Stimulated activated naive CD4-positive, alpha-beta T cell treated with Interleukin-2 at 50 U/mL for 16 hours (primary cell): ENCODE data around the gene SPHK1.
"Not testable (repeated sequence)": the region's sequence is repeated elsewhere in the genome, so short reads cannot be mapped to it uniquely, and the experiment has no call there.

ENCODE experiments used
- DNase-seq: peaks from one replicate; lab custom pipeline; 2025; lab: John Stamatoyannopoulos, UW

SPHK1 gene

DNA sequence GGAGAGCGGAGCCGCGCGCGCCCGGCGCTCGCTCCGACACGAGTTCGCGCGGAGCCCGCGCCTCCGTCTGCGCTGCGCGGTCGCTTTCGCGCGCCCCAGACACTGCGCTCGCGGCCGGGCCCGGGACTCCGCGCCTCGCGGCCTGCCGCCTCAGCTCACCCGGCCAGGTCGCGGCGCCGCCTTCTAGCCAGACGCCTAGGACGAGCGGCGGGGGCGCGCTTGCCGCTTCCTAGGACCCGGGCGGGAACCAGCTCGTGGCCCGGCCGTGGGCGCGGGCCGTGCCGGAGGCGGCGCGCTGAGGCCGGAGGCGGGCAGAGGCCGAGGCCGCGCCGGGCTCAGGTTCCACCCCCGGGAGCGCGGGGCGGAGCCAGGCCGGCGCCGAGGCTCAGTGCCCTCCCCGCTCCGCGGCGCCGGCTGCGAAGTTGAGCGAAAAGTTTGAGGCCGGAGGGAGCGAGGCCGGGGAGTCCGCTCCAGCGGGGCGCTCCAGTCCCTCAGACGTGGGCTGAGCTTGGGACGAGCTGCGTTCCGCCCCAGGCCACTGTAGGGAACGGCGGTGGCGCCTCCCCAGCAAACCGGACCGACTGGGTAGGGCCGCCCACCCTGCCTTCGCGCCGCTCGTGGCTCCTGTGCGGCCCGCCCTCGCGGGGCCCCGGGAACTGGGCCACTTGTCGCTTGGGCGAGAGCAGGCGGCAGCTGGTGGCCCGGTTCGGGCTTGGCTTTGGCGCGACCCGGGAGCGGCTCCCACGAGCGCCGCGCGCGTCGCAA lies at the start of gene SPHK1:
Gene SPHK1 (plus strand): TSS at position 388 of the 765 bp plus-strand sequence. CDS start 1,036 bp downstream, outside the sequence.
- peak; percentile 55 for DNase-seq

DNA sequence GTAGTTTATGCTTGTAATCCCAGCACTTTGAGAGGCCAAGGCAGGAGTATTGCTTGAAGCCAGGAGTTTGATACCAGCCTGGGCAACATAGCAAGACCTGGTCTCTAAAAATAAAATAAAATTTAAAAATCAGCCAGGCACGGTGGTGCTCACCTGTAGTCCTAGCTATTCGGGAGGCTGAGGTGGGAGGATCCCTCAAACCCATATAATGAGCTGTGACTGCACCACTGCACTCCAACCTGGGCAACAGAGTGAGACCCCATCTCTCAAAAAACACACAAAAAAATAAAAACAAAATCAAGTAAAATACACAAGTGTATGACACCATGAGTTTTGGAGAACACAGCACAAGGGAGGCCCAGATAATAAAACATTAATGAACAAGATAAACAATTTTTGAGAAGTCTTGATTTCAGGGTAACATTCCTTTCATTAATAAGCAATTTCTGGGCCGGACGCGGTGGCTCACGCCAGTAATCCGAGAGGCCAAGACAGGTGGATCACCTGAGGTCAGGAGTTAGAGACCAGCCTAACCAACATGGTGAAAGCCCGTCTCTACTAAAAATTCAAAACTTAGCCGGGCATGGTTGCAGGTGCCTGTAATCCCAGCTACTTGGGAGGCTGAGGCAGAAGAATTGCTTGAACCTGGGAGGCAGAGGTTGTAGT lies 48.6 kb upstream of the SPHK1 start:
- DNase-seq, result no peak

- no peak for DNase-seq
Measured at GRCh38 chr17:76336756-76337412, 47.5 kb upstream of the SPHK1 start.

DNA sequence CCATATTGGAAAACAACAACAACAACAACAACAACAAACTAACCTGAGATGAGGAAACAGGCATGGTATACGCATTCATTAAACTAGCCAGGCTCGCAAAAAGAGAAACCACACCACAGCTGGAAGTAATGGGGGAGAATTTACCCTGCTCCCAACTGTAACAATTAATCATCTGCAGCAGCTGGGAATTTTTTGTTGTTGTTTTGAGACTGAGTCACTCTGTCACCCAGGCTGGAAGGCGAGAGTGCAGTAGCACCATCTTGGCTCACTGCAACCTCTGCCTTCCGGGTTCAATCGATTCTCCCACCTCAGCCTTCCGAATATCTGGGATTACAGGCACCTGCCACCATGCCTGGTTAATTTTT lies 47.0 kb upstream of the SPHK1 start:
- DNase-seq, result no peak

- no peak for DNase-seq
Measured at GRCh38 chr17:76341301-76341700, 43.1 kb upstream of the SPHK1 start.

- no peak for DNase-seq
Measured at GRCh38 chr17:76343106-76343505, 41.3 kb upstream of the SPHK1 start.

DNA sequence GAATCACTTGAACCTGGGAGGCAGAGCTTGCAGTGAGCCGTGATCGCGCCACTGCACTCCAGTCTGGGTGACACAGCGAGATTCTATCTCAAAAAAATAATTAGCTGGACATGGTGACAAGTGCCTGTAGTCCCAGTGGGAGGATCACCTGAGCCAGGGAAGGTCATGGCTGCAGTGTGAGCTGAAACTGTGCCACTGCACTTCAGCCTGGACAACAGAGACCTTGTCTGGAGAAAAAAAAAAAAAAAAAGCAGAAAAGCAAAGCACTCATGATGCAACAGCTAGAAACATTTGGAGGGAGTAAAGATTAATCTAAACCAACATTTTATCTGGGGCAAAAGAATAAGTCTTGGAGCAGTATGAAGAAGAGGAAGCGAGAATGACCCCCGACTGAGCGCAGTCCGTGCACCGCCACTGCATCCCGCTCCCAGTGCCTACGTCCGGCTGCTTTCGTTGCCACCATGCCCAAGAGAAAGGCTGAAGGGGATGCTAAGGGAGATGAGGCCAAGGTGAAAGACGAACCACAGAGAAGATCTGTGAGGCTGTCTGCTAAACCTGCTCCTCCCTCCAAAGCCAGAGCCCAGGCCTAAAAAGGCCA lies 38.9 kb upstream of the SPHK1 start:
- no peak for DNase-seq

GRCh38 chr17:76346936-76347335 lies 37.5 kb upstream of the SPHK1 start:
- DNase-seq, result not testable (repeated sequence)

GRCh38 chr17:76350463-76350862 lies 33.9 kb upstream of the SPHK1 start:
- no peak for DNase-seq

- no peak for DNase-seq
Measured at GRCh38 chr17:76351526-76352071, 32.8 kb upstream of the SPHK1 start.

- DNase-seq, result no peak
Measured at GRCh38 chr17:76353004-76353598, 31.3 kb upstream of the SPHK1 start.

DNA sequence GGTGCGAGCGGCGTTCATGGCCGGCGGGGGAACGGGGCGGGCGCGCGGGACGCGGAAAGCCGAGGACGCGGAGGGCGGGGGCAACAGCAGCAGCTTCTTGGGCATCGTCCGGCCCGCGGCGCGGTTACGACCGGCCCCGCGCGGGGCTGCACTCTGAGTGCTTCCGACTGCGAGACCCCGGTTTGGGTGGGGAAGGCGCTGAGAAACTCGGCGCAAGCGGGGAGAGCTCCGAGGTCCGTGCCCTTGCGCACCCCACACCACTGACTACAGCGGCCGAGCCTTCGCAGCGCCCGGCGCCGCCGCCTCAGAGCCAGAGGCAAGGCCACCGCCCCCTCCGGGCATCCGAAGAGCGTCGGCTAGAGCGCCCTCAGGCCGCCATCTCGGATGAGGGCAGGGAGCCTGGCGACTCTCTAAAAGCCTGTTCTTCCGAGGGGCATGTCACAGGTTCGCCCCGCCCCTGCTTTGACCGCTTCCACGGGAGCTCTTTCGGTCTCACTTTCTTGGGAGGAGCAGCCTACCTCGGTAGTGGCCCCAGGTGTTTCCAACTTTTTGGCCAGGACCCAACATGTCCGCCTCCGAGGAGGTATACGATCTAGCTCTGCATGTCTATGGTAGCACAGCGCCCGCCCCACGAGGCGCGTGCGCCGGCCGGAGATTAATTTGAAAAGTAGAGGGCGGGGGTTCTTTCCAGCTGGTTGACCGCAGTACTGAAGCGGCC lies 30.7 kb upstream of the SPHK1 start, which contains the start of gene PRPSAP1:
Gene PRPSAP1 (minus strand): TSS at position 318 of the 718 bp plus-strand sequence. CDS start 213 bp downstream, at position 105.
- DNase-seq, result peak; percentile 81

- no peak for DNase-seq
Measured at GRCh38 chr17:76354317-76354729, 30.1 kb upstream of the SPHK1 start.

DNA sequence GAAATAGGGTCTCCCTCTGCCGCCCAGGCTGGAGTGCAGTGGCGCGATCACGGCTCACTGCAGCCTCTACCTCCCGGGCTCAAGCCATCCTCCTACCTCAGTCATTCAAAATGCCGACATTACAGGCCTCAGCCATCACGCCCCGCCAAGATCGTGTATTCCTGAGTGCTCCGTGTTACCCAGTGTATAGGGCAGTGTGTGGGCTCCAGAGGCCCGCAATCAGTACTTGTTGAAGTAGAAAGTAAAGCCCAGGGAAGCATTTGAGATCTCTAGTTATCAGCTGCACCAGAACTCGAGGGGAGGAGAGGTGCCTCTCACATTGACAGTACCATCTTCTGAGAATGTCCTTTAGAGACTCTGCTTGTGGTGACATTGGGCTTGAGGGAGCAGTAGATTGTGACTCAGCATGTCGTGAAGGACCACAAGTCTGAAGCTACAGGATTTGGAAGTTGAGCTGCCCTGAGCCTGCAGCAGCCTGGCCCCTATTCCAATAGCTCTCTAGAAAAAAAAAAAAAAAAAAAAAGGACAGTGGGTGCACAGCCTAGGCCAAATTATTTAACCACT lies 29.6 kb upstream of the SPHK1 start:
- DNase-seq, result no peak

GRCh38 chr17:76356803-76357456 lies 27.5 kb upstream of the SPHK1 start:
- DNase-seq, result no peak

- no peak for DNase-seq
Measured at GRCh38 chr17:76357597-76358158, 26.7 kb upstream of the SPHK1 start.

DNA sequence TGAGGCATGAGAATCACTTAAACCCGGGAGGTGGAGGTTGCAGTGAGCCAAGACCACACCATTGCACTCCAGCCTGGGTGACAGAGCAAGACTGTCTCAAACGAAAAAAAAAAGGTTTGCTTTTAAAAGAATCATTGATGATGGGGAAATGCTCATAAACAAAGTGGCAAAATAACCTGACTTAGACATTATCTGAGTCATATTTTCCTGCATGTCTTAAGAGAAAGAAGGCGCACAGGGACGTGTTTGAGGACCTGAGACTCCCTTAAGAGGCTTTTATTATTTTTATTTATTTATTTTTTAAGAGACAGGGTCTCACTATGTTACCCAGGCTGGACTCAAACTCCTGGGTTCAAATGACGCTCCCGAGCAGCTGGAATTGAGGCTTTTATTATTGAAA lies 25.0 kb upstream of the SPHK1 start:
- DNase-seq, result no peak

DNA sequence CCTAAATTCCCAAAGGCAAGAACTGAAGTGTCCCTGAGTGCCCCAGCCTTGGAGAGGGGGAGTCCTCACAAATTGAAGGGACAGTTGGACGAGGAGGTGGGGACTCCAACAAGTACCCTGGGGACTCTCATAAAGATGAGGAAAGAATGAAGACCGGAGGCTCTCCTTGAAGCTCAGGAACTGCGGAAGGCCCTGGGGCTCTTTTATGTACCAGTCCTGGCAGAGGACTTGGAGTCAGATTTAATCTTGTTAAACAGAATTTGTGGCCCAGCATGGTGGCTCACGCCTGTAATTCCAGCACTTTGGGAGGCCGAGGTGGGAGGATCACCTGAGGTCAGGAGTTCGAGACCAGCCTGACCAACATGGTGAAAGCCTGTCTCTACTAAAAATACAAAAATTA lies 24.6 kb upstream of the SPHK1 start:
- DNase-seq, result not testable (repeated sequence)

GRCh38 chr17:76360461-76360860 lies 23.9 kb upstream of the SPHK1 start:
- no peak for DNase-seq
